ENCODE results near the gene HERPUD1.

The HERPUD1 gene

GRCh38 chr16:56919099-56919800, 12.7 kb upstream of the HERPUD1 start:
- TF ChIP-seq CTCF (conservative IDR thresholded peaks at IDR 0.05) = no peak
- no peak overlapping the region for H3K27ac ChIP-seq

GRCh38 chr16:56921571-56921970, 10.4 kb upstream of the HERPUD1 start:
- no peak for TF ChIP-seq CTCF (conservative IDR thresholded peaks at IDR 0.05)
- H3K27ac ChIP-seq = no peak overlapping the region

GRCh38 chr16:56923481-56924091, 8.4 kb upstream of the HERPUD1 start:
- TF ChIP-seq CTCF (conservative IDR thresholded peaks at IDR 0.05) = no peak
- H3K27ac ChIP-seq = no peak overlapping the region

- no peak for TF ChIP-seq CTCF (conservative IDR thresholded peaks at IDR 0.05)
- no peak overlapping the region for H3K27ac ChIP-seq
Measured at GRCh38 chr16:56927471-56927870, 4.5 kb upstream of the HERPUD1 start.

GRCh38 chr16:56929639-56930038, 2.3 kb upstream of the HERPUD1 start:
- no peak for TF ChIP-seq CTCF (conservative IDR thresholded peaks at IDR 0.05)
- no peak overlapping the region for H3K27ac ChIP-seq

GRCh38 chr16:56930486-56931270, 1.3 kb upstream of the HERPUD1 start:
- H3K27ac ChIP-seq = peak overlapping the region; percentile 92; the same call in 1 of the 2 replicates
- TF ChIP-seq CTCF (conservative IDR thresholded peaks at IDR 0.05) = no peak

- peak overlapping the region; percentile 92 for H3K27ac ChIP-seq
Measured at GRCh38 chr16:56931271-56931891, 561 bp upstream of the HERPUD1 start.

More at GRCh38 chr16:56931271-56931891, 561 bp upstream of the HERPUD1 start:
- no peak for TF ChIP-seq CTCF (conservative IDR thresholded peaks at IDR 0.05)
